Measurements from ENCODE around the gene DLX1. TPM values are rescaled to one million over a fixed set of nuclear protein-coding genes. Genes with fewer than 3 reads are reported as not detected.
"Not testable (repeated sequence)": the region's sequence is repeated elsewhere in the genome, so short reads cannot be mapped to it uniquely, and the experiment has no call there.

DLX1 gene
- total RNA-seq, 1 experiment from 2014 or later, result 0.77 TPM

DNA sequence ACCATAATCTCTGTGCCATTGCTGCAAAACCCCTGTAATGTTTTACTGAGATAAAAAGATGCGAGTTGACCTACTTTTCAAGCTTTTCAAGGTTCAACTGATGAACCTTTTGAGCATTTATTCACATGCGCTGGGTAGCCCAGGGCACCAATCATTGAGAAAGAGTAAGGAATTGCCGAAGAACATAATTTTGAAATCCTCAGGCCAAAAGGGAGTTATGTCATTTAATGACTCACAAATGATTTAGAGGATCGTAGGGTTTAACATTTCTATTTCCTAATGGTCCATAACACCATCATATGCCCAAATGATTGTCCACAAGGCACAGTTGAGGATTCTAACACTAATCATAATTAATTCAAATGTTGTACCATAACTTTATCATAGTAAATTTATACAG lies 20.2 kb upstream of the DLX1 start:
- Mint-ChIP-seq H3K4me3 (ENCODE audit: unreplicated experiment) (no peak overlapping the region), H3K36me3 (ENCODE audit: insufficient read depth, unreplicated experiment) (no peaks in the 10 kb centered on the region), H3K27ac (ENCODE audit: low read depth, unreplicated experiment) (no peak overlapping the region), H3K9me3 (ENCODE audit: unreplicated experiment) (no peaks in the 10 kb centered on the region), H3K4me1 (ENCODE audit: insufficient read depth, unreplicated experiment) (peaks cover 6% of the 10 kb centered on the region), H3K27me3 (ENCODE audit: insufficient read depth, unreplicated experiment) (no peaks in the 10 kb centered on the region)
- BruUV-seq (replicated peaks), result no TSS peak
- CTCF ChIA-PET, result interaction anchor here (0.6 kb wide), 1 partner anchor 19 kb away, joined by 3 read pairs; no protein-coding TSS in a partner anchor
- peak; percentile 71 for DNase-seq (ENCODE audit: unreplicated experiment)
- TF ChIP-seq, protein P1, sequence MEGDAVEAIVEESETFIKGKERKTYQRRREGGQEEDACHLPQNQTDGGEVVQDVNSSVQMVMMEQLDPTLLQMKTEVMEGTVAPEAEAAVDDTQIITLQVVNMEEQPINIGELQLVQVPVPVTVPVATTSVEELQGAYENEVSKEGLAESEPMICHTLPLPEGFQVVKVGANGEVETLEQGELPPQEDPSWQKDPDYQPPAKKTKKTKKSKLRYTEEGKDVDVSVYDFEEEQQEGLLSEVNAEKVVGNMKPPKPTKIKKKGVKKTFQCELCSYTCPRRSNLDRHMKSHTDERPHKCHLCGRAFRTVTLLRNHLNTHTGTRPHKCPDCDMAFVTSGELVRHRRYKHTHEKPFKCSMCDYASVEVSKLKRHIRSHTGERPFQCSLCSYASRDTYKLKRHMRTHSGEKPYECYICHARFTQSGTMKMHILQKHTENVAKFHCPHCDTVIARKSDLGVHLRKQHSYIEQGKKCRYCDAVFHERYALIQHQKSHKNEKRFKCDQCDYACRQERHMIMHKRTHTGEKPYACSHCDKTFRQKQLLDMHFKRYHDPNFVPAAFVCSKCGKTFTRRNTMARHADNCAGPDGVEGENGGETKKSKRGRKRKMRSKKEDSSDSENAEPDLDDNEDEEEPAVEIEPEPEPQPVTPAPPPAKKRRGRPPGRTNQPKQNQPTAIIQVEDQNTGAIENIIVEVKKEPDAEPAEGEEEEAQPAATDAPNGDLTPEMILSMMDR (IDR thresholded peaks at IDR 0.05; ENCODE audit: unreplicated experiment), result no peak
- POLR2A ChIA-PET, result interaction anchor here (0.6 to 1.6 kb wide), 6 partner anchors 9 to 143 kb away, joined by 3 to 7 read pairs (median 3); partner anchors contain the start of gene HAT1
- intact Hi-C loops (cut with micrococcal nuclease), result no loop called here

- BruUV-seq (replicated peaks), result no TSS peak
- Mint-ChIP-seq H3K4me3 (ENCODE audit: unreplicated experiment) (no peak overlapping the region), H3K27ac (ENCODE audit: low read depth, unreplicated experiment) (no peak overlapping the region), H3K9me3 (ENCODE audit: unreplicated experiment) (no peaks in the 10 kb centered on the region), H3K36me3 (ENCODE audit: insufficient read depth, unreplicated experiment) (peaks cover 6% of the 10 kb centered on the region), H3K4me1 (ENCODE audit: insufficient read depth, unreplicated experiment) (peaks cover 6% of the 10 kb centered on the region), H3K27me3 (ENCODE audit: insufficient read depth, unreplicated experiment) (no peaks in the 10 kb centered on the region)
- no peak for DNase-seq (ENCODE audit: unreplicated experiment)
- TF ChIP-seq, protein P1 (IDR thresholded peaks at IDR 0.05; ENCODE audit: unreplicated experiment), result no peak
- ChIA-PET POLR2A (interaction anchor here (0.9 to 1.8 kb wide), 2 partner anchors 25 to 28 kb away, joined by 3 to 4 read pairs; no protein-coding TSS in a partner anchor), CTCF (interaction anchor here (0.6 kb wide), 2 partner anchors 175 to 310 kb away, joined by 3 read pairs; no protein-coding TSS in a partner anchor)
- intact Hi-C loops (cut with micrococcal nuclease), result no loop called here
Measured at GRCh38 chr2:172066394-172066886, 18.9 kb upstream of the DLX1 start.

DNA sequence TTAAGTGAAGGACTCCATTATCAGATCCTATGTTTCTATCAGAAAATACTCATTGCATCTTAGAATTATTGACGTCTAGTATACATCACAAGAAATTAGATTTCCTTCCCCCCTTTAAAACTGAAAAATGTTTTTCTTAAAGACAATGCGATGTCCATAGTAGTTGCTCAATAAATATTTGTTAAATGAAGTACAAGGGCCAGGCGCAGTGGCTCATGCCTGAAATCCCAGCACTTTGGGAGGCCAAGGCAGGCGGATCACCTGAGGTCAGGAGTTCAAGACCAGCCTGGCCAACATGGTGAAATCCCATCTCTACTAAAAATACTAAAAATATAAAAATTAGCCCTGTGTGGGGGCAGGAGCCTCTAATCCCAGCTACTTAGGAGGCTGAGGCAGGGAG lies 17.4 kb upstream of the DLX1 start:
- CTCF ChIA-PET, result interaction anchor here (0.6 to 0.7 kb wide), 2 partner anchors 9 to 114 kb away, joined by 3 to 4 read pairs; no protein-coding TSS in a partner anchor
- intact Hi-C loops (cut with micrococcal nuclease); H3K27ac Mint-ChIP-seq (ENCODE audit: low read depth, unreplicated experiment); H3K4me3 Mint-ChIP-seq (ENCODE audit: unreplicated experiment); DNase-seq (ENCODE audit: unreplicated experiment); POLR2A ChIA-PET; BruUV-seq (replicated peaks); H3K9me3 Mint-ChIP-seq (ENCODE audit: unreplicated experiment); H3K4me1 Mint-ChIP-seq (ENCODE audit: insufficient read depth, unreplicated experiment); H3K36me3 Mint-ChIP-seq (ENCODE audit: insufficient read depth, unreplicated experiment); H3K27me3 Mint-ChIP-seq (ENCODE audit: insufficient read depth, unreplicated experiment): not testable (repeated sequence)

- no peaks in the 10 kb centered on the region for H3K4me1 Mint-ChIP-seq (ENCODE audit: insufficient read depth, unreplicated experiment)
- DNase-seq (ENCODE audit: unreplicated experiment), result no peak
- H3K9me3 Mint-ChIP-seq (ENCODE audit: unreplicated experiment), result no peaks in the 10 kb centered on the region
- ChIA-PET CTCF (interaction anchor here (0.7 kb wide), 1 partner anchor 117 kb away, joined by 7 read pairs; no protein-coding TSS in a partner anchor), POLR2A (no interaction called here)
- H3K36me3 Mint-ChIP-seq (ENCODE audit: insufficient read depth, unreplicated experiment), result peaks cover 6% of the 10 kb centered on the region
- H3K4me3 Mint-ChIP-seq (ENCODE audit: unreplicated experiment), result no peak overlapping the region
- no peaks in the 10 kb centered on the region for H3K27me3 Mint-ChIP-seq (ENCODE audit: insufficient read depth, unreplicated experiment)
- intact Hi-C loops (cut with micrococcal nuclease), result no loop called here
- TF ChIP-seq, protein P1 (IDR thresholded peaks at IDR 0.05; ENCODE audit: unreplicated experiment), result no peak
- H3K27ac Mint-ChIP-seq (ENCODE audit: low read depth, unreplicated experiment), result no peak overlapping the region
- BruUV-seq (replicated peaks), result no TSS peak
Measured at GRCh38 chr2:172070936-172071335, 14.4 kb upstream of the DLX1 start.
